H9 (cell line): ENCODE data around the gene CDH16. TPM values are rescaled to one million over a fixed set of nuclear protein-coding genes. Genes with fewer than 3 reads are reported as not detected.
A peak's percentile ranks its signal among the peaks of the same experiment; 100 is the strongest.

Source experiments
- DNase-seq: peaks from one replicate; pipeline ENCODE4 v3.0.0-alpha.2; 2017
- H2AFZ ChIP-seq: one replicate; pipeline ENCODE4 v1.6.1; 2013; ENCODE audit warnings: mild to moderate bottlenecking, low read length, control low read depth, moderate library complexity
- H2AK5ac ChIP-seq: 2 replicates; pipeline ENCODE4 v1.6.1; 2013; ENCODE audit warnings: low read length, control low read depth, mixed read lengths; ENCODE audit not compliant: insufficient read length
- H2BK120ac ChIP-seq: one replicate; pipeline ENCODE4 v1.6.1; 2013; ENCODE audit warnings: low read depth, mild to moderate bottlenecking, low read length, control low read depth, inconsistent platforms; ENCODE audit not compliant: poor library complexity, severe bottlenecking
- H2BK12ac ChIP-seq: 2 replicates; pipeline ENCODE4 v1.6.1; 2013; ENCODE audit warnings: low read length, control low read depth, mixed read lengths, low read depth; ENCODE audit not compliant: insufficient read length
- H2BK15ac ChIP-seq: 2 replicates; pipeline ENCODE4 v1.6.1; 2013; ENCODE audit warnings: low read depth, low read length, control low read depth
- H2BK20ac ChIP-seq: one replicate; pipeline ENCODE4 v1.6.1; 2013; ENCODE audit warnings: low read depth, mild to moderate bottlenecking, low read length, control low read depth, inconsistent platforms; ENCODE audit not compliant: poor library complexity, severe bottlenecking
- H2BK5ac ChIP-seq: 2 replicates; pipeline ENCODE4 v1.6.1; 2013; ENCODE audit warnings: low read length, control low read depth, mixed read lengths; ENCODE audit not compliant: insufficient read length
- H3K14ac ChIP-seq: 2 replicates; pipeline ENCODE4 v1.6.1; 2013; ENCODE audit warnings: low read length, control low read depth; ENCODE audit not compliant: insufficient read depth
- H3K18ac ChIP-seq: 2 replicates; pipeline ENCODE4 v1.6.1; 2013; ENCODE audit warnings: low read depth, mild to moderate bottlenecking, mixed read lengths, low read length, control low read depth; ENCODE audit not compliant: insufficient read length
- H3K23ac ChIP-seq: 2 replicates; pipeline ENCODE4 v1.6.1; 2013; ENCODE audit warnings: low read length, control low read depth, mixed read lengths, low read depth; ENCODE audit not compliant: insufficient read length
- H3K23me2 ChIP-seq: 2 replicates; pipeline ENCODE4 v1.6.1; 2013; ENCODE audit warnings: low read depth, mild to moderate bottlenecking, mixed read lengths, low read length, control low read depth; ENCODE audit not compliant: insufficient read length, poor library complexity, severe bottlenecking
- H3K27ac ChIP-seq: 2 replicates; pipeline ENCODE4 v1.5.1; 2013; ENCODE audit warnings: low read length, control low read depth, mixed read lengths, low read depth; ENCODE audit not compliant: insufficient read length
- H3K27me3 ChIP-seq: 2 replicates; pipeline ENCODE4 v1.6.1; 2013; ENCODE audit warnings: low read length, control low read depth, inconsistent platforms; ENCODE audit not compliant: insufficient read depth
- H3K4ac ChIP-seq: 2 replicates; pipeline ENCODE4 v1.6.1; 2013; ENCODE audit warnings: low read depth, mild to moderate bottlenecking, control low read depth, inconsistent platforms, low read length, moderate library complexity
- H3K4me1 ChIP-seq: 2 replicates; pipeline ENCODE4 v1.6.1; 2013; ENCODE audit warnings: low read length, control low read depth, inconsistent platforms; ENCODE audit not compliant: insufficient read depth
- H3K4me2 ChIP-seq: 2 replicates; pipeline ENCODE4 v1.6.1; 2013; ENCODE audit warnings: low read length, control low read depth, mixed read lengths; ENCODE audit not compliant: insufficient read length, insufficient read depth
- H3K56ac ChIP-seq: 2 replicates; pipeline ENCODE4 v1.6.1; 2013; ENCODE audit warnings: low read depth, mild to moderate bottlenecking, mixed read lengths, low read length, control low read depth; ENCODE audit not compliant: insufficient read length
- H3K79me1 ChIP-seq: 2 replicates; pipeline ENCODE4 v1.6.1; 2013; ENCODE audit warnings: low read depth, mild to moderate bottlenecking, moderate library complexity, low read length, control low read depth, inconsistent platforms; ENCODE audit not compliant: insufficient read depth, poor library complexity, severe bottlenecking
- H3K79me2 ChIP-seq: 2 replicates; pipeline ENCODE4 v1.6.1; 2013; ENCODE audit warnings: low read length, control low read depth, inconsistent platforms; ENCODE audit not compliant: insufficient read depth
- H3K9ac ChIP-seq: 2 replicates; pipeline ENCODE4 v1.6.1; 2013; ENCODE audit warnings: low read length, control low read depth, mixed read lengths; ENCODE audit not compliant: insufficient read length; ENCODE audit errors: extremely low read depth
- H3K9me3 ChIP-seq: one replicate; pipeline ENCODE4 v1.6.1; 2013; ENCODE audit warnings: low read depth, low read length, inconsistent platforms; ENCODE audit not compliant: control insufficient read depth
- H3T11ph ChIP-seq: one replicate; pipeline ENCODE4 v1.6.1; 2013; ENCODE audit warnings: mild to moderate bottlenecking, low read length, control low read depth, inconsistent platforms
- H4K20me1 ChIP-seq: one replicate; pipeline ENCODE4 v1.6.1; 2013; ENCODE audit not compliant: control insufficient read depth, insufficient read length, insufficient read depth
- H4K5ac ChIP-seq: 2 replicates; pipeline ENCODE4 v1.6.1; 2013; ENCODE audit warnings: low read depth, mild to moderate bottlenecking, mixed read lengths, low read length, control low read depth; ENCODE audit not compliant: insufficient read length
- H4K8ac ChIP-seq: replicated peaks from 2 replicates; pipeline ENCODE4 v1.6.1; 2013; ENCODE audit warnings: low read length, control low read depth, mixed read lengths, low read depth; ENCODE audit not compliant: insufficient read length
- H4K91ac ChIP-seq: 2 replicates; pipeline ENCODE4 v1.6.1; 2013; ENCODE audit warnings: low read depth, mild to moderate bottlenecking, moderate library complexity, mixed read lengths, low read length, control low read depth; ENCODE audit not compliant: insufficient read length
- H3K27ac Mint-ChIP-seq, 3 experiments: 2 replicates in 2 of 3; 3 replicates in 1 of 3; pipeline ENCODE4 v1.8.0; 2020 to 2021; ENCODE audit warnings: mixed read lengths in 3 of 3, mild to moderate bottlenecking in 1 of 3, moderate library complexity in 1 of 3
- H3K27me3 Mint-ChIP-seq: 2 replicates; pipeline ENCODE4 v1.8.0; 2021; ENCODE audit warnings: low read depth, mild to moderate bottlenecking, moderate library complexity, mixed read lengths
- H3K36me3 Mint-ChIP-seq, 3 experiments: 2 replicates in 2 of 3; 3 replicates in 1 of 3; pipeline ENCODE4 v1.8.0; 2020 to 2021; ENCODE audit warnings: low read depth in 3 of 3, mixed read lengths in 3 of 3; ENCODE audit not compliant: insufficient read depth in 1 of 3
- H3K4me1 Mint-ChIP-seq, 2 experiments: 2 replicates each; pipeline ENCODE4 v1.8.0; 2020; ENCODE audit warnings: mixed read lengths in 2 of 2
- H3K4me3 Mint-ChIP-seq, 2 experiments: 2 replicates in 1 of 2; 3 replicates in 1 of 2; pipeline ENCODE4 v1.8.0; 2020 to 2021; ENCODE audit warnings: mild to moderate bottlenecking in 2 of 2, mixed read lengths in 2 of 2, moderate library complexity in 1 of 2
- H3K9me3 Mint-ChIP-seq, 2 experiments: 2 replicates in 1 of 2; 3 replicates in 1 of 2; pipeline ENCODE4 v1.8.0; 2020; ENCODE audit warnings: mild to moderate bottlenecking in 2 of 2, mixed read lengths in 2 of 2, moderate library complexity in 1 of 2
- WGBS: extraction: QIAGEN DNeasy Blood & Tissue Kit; methylation state at CpG from one replicate; pipeline ENCODE4 v1.1.7; 2013; ENCODE audit warnings: missing lambda C conversion rate, low lambda C conversion rate, mixed read lengths; ENCODE audit not compliant: insufficient read length; ENCODE audit errors: extremely low coverage; 5-methylcytosine and 5-hydroxymethylcytosine counted together
- total RNA-seq: library from RNA; stranded (reverse); gene quantifications from 2 replicates; pipeline ENCODE4 v1.2.1, GENCODE V29; 2021
- TF ChIP-seq, protein P1 (sequence below): fragments of 200-600 bp; sonication (generic); conservative IDR thresholded peaks from 3 replicates; pipeline ENCODE4 v1.8.0; 2021; ENCODE audit warnings: antibody characterized with exemption, mild to moderate bottlenecking

Gene CDH16
- total RNA-seq, 1 experiment from 2014 or later = not detected

DNA sequence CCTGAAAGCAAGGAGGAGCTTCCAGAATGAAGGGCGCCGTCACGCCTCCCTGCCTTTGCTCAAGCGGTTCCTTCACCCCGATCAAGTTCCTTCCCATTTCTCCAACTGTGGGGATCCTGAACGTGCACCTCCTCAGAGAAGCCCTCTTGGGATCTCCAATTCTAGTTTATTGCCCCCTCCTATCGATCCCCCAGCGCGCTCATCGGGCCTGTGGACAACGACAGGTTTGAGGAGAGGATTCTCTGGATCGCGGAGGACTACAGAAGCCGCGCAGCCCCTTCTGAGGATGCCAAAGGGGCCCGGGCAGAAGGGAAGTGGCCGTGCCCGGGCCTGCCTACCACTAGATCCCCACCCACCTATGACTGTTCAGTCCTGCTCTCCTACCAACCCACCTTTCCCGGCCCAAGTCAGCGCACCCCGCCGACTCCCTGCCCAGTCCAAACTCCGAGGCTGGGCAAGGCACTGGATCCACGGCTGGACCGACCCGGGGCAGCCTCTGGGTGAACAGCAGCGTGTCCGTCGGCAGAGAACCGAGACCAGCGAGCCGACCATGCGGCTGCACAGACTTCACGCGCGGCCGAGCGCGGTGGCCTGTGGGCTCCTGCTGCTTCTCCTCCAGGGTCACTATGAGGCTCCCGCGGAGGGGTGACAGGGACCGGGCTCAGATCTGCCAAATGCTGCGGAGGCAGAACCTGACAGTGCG lies 29.6 kb upstream of the CDH16 start:
- H3K27me3 Mint-ChIP-seq = peaks cover 5% of the 10 kb centered on the region
- H4K91ac ChIP-seq = no peak overlapping the region
- TF ChIP-seq, protein P1, sequence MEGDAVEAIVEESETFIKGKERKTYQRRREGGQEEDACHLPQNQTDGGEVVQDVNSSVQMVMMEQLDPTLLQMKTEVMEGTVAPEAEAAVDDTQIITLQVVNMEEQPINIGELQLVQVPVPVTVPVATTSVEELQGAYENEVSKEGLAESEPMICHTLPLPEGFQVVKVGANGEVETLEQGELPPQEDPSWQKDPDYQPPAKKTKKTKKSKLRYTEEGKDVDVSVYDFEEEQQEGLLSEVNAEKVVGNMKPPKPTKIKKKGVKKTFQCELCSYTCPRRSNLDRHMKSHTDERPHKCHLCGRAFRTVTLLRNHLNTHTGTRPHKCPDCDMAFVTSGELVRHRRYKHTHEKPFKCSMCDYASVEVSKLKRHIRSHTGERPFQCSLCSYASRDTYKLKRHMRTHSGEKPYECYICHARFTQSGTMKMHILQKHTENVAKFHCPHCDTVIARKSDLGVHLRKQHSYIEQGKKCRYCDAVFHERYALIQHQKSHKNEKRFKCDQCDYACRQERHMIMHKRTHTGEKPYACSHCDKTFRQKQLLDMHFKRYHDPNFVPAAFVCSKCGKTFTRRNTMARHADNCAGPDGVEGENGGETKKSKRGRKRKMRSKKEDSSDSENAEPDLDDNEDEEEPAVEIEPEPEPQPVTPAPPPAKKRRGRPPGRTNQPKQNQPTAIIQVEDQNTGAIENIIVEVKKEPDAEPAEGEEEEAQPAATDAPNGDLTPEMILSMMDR = no peak
- WGBS = no CpG with 5 or more reads among the region's 44 CpGs
- no peak overlapping the region for H2AFZ ChIP-seq
- H2BK5ac ChIP-seq = no peak overlapping the region
- H3K9me3 ChIP-seq = no peaks in the 10 kb centered on the region
- no peak overlapping the region for H3K9ac ChIP-seq
- no peak overlapping the region for H3K27ac Mint-ChIP-seq
- no peaks in the 10 kb centered on the region for H3K23me2 ChIP-seq
- H3K18ac ChIP-seq = no peak overlapping the region
- no peaks in the 10 kb centered on the region for H4K20me1 ChIP-seq
- H4K8ac ChIP-seq = no peak overlapping the region
- H2AK5ac ChIP-seq = no peak overlapping the region
- no peak overlapping the region for H2BK12ac ChIP-seq
- H3K14ac ChIP-seq = no peak overlapping the region
- H3K23ac ChIP-seq = no peak overlapping the region
- no peak overlapping the region for H3K4ac ChIP-seq
- no peaks in the 10 kb centered on the region for H3K79me2 ChIP-seq
- no peak overlapping the region for H2BK20ac ChIP-seq
- H3K27ac ChIP-seq = no peak overlapping the region
- H3K4me2 ChIP-seq = peak overlapping the region; percentile 21
- H3K9me3 Mint-ChIP-seq = peaks cover 6 to 8% of the 10 kb centered on the region in 2 experiments; a peak in 3 of 5 replicates
- H3K79me1 ChIP-seq = no peaks in the 10 kb centered on the region
- H3T11ph ChIP-seq = no peak overlapping the region
- no peak overlapping the region for H3K4me3 Mint-ChIP-seq
- H3K4me1 ChIP-seq = no peaks in the 10 kb centered on the region
- no peak overlapping the region for H2BK120ac ChIP-seq
- peaks cover 0 to 12% (median 8%) of the 10 kb centered on the region in 3 experiments; a peak in 5 of 7 replicates for H3K36me3 Mint-ChIP-seq
- no peak overlapping the region for H4K5ac ChIP-seq
- no peak overlapping the region for H2BK15ac ChIP-seq
- no peak overlapping the region for H3K56ac ChIP-seq
- H3K27me3 ChIP-seq = peaks cover 14% of the 10 kb centered on the region; the same call in 1 of the 2 replicates
- no peak for DNase-seq
- H3K4me1 Mint-ChIP-seq = peaks cover 7 to 10% of the 10 kb centered on the region in 2 experiments
